Measurements from ENCODE around the gene EML3. TPM values are rescaled to one million over a fixed set of nuclear protein-coding genes. Genes with fewer than 3 reads are reported as not detected.
A peak's percentile ranks its signal among the peaks of the same experiment; 100 is the strongest.
"Not testable (repeated sequence)": the region's sequence is repeated elsewhere in the genome, so short reads cannot be mapped to it uniquely, and the experiment has no call there.

Gene EML3
- total RNA-seq, 1 experiment from 2014 or later, result 51.4 TPM

DNA sequence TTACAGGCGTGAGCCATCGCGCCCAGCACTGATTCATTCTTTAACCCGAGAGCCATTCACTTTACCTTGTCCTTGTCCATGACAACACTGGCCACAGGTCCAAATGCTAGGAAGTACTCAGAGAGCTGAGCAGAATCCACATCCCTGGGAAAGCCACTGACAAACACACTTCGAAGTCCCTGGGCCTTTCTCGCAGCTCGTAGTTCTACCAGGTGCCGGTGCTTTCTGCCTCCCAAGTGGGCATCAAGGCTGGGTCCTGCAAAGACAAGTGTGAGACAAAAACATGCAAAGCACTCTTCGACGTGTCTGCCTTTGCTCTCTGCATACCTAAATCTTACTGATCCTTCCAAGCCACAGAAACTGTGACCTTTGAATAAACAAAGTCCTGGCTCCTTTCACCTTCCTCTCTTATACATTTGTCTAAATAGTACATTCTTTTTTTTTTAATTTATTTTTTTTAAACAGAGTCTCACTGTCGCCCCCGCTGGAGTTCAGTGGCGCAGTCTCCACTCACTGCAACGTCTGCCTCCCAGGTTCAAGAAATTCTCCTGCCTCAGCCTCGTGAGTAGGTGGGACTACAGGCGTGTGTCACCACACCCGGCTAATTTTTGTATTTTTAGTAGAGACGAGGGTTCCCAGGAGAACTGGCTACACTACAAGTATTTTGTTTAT, 23.5 kb downstream of the EML3 start:
- no peak for DNase-seq
- H3K9me3 Mint-ChIP-seq (ENCODE audit: low read depth, unreplicated experiment), result no peaks in the 10 kb centered on the region
- no peak overlapping the region for H3K27ac Mint-ChIP-seq (ENCODE audit: unreplicated experiment)
- no peak overlapping the region for H3K4me3 Mint-ChIP-seq (ENCODE audit: low read depth, unreplicated experiment)
- no peaks in the 10 kb centered on the region for H3K27me3 Mint-ChIP-seq (ENCODE audit: unreplicated experiment)
- CTCF ChIA-PET, result no interaction called here
- peaks cover 46% of the 10 kb centered on the region for H3K36me3 Mint-ChIP-seq (ENCODE audit: insufficient read depth, unreplicated experiment)
- TF ChIP-seq, protein P1, sequence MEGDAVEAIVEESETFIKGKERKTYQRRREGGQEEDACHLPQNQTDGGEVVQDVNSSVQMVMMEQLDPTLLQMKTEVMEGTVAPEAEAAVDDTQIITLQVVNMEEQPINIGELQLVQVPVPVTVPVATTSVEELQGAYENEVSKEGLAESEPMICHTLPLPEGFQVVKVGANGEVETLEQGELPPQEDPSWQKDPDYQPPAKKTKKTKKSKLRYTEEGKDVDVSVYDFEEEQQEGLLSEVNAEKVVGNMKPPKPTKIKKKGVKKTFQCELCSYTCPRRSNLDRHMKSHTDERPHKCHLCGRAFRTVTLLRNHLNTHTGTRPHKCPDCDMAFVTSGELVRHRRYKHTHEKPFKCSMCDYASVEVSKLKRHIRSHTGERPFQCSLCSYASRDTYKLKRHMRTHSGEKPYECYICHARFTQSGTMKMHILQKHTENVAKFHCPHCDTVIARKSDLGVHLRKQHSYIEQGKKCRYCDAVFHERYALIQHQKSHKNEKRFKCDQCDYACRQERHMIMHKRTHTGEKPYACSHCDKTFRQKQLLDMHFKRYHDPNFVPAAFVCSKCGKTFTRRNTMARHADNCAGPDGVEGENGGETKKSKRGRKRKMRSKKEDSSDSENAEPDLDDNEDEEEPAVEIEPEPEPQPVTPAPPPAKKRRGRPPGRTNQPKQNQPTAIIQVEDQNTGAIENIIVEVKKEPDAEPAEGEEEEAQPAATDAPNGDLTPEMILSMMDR (IDR thresholded peaks at IDR 0.05; ENCODE audit: unreplicated experiment), result peak; percentile 16
- intact Hi-C loops (cut with micrococcal nuclease; ENCODE audit: unreplicated experiment), result no loop called here
- H3K4me1 Mint-ChIP-seq (ENCODE audit: low read depth, unreplicated experiment), result no peaks in the 10 kb centered on the region
- no TSS peak for BruUV-seq (replicated peaks)

DNA sequence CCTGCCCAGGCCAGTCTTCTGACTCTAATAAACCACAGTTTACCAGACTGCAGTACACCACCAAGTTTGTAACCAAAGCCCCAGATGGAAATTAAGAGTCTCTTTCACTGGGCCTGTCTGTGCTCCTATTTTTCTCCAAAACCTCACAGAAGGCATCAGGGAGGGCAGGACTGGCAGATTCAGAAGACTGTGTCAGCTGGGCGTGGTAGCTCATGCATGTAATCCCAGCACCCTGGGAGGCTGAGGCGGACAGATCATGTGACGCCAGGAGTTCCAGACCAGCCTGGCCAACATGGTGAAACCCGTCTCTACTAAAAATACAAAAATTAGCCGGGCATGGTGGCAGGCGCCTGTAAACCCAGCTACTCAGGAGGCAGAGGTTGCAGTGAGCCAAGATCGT, 27.2 kb downstream of the EML3 start:
- BruUV-seq (replicated peaks); H3K9me3 Mint-ChIP-seq (ENCODE audit: low read depth, unreplicated experiment); H3K27me3 Mint-ChIP-seq (ENCODE audit: unreplicated experiment); H3K4me1 Mint-ChIP-seq (ENCODE audit: low read depth, unreplicated experiment); DNase-seq; H3K4me3 Mint-ChIP-seq (ENCODE audit: low read depth, unreplicated experiment); H3K27ac Mint-ChIP-seq (ENCODE audit: unreplicated experiment); intact Hi-C loops (cut with micrococcal nuclease; ENCODE audit: unreplicated experiment): not testable (repeated sequence)
- CTCF ChIA-PET, result interaction anchor here (0.6 kb wide), 1 partner anchor 97 kb away, joined by 4 read pairs; no protein-coding TSS in a partner anchor
- peaks cover 21% of the 10 kb centered on the region for H3K36me3 Mint-ChIP-seq (ENCODE audit: insufficient read depth, unreplicated experiment)

DNA sequence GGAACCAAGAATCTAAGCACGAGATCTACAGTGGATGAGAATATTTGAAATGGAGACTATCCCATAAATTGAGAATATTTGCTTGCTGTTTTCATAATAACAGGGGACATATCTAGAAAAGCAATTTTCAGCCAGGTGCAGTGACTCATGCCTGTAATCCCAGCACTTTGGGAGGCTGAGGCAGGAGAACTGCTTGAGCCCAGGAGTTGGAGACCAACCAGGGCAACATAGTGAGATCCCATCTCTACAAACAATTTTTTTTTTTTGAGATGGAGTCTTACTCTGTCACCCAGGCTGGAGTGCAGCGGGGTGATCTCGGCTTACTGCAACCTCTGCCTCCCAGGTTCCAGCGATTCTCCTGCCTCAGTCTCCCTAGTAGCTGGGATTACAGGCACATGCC, 30.8 kb downstream of the EML3 start:
- DNase-seq; intact Hi-C loops (cut with micrococcal nuclease; ENCODE audit: unreplicated experiment); H3K27me3 Mint-ChIP-seq (ENCODE audit: unreplicated experiment); H3K4me1 Mint-ChIP-seq (ENCODE audit: low read depth, unreplicated experiment); BruUV-seq (replicated peaks); H3K27ac Mint-ChIP-seq (ENCODE audit: unreplicated experiment); H3K4me3 Mint-ChIP-seq (ENCODE audit: low read depth, unreplicated experiment); H3K9me3 Mint-ChIP-seq (ENCODE audit: low read depth, unreplicated experiment); CTCF ChIA-PET: not testable (repeated sequence)
- H3K36me3 Mint-ChIP-seq (ENCODE audit: insufficient read depth, unreplicated experiment), result peaks cover 27% of the 10 kb centered on the region

DNA sequence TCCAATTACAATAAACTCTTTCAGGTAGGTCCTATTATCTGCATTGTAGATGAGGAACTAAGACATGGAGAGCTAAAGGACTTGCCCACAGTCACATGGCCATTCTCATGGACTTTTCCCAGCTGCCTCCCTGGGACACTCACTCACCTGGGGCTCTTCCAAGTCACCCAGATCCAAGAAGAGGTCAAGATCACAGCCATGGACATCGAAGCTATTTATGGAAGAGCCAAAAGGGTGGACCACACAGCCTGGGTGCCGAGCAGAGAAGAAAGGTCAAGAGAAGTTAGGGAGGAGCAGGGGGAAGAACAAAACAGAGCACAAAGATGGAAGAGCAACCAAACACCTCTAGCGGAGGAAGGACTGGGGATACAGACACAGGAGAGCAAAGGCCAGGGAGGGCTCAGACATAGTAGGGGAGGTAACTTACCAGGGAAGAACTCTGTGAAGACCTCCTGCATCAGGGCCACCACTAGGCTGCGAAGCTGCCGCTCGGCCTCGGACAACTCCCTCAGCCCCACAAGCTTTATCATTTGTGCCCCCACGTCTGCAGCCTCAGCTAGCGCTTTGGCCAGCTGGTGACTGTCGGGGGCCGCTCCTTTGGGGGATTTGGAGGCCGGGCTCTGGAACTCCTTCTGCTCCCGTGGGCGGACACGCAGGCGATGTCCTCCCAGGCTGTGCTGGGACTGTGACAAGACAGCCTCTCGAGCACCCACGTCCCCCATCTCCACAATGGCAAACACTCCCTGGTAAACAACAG, 31.4 kb downstream of the EML3 start:
- no TSS peak for BruUV-seq (replicated peaks)
- intact Hi-C loops (cut with micrococcal nuclease; ENCODE audit: unreplicated experiment), result no loop called here
- DNase-seq, result no peak
- Mint-ChIP-seq H3K36me3 (ENCODE audit: insufficient read depth, unreplicated experiment) (peaks cover 23% of the 10 kb centered on the region), H3K27me3 (ENCODE audit: unreplicated experiment) (no peaks in the 10 kb centered on the region), H3K4me1 (ENCODE audit: low read depth, unreplicated experiment) (peaks cover 3% of the 10 kb centered on the region), H3K4me3 (ENCODE audit: low read depth, unreplicated experiment) (no peak overlapping the region), H3K9me3 (ENCODE audit: low read depth, unreplicated experiment) (no peaks in the 10 kb centered on the region), H3K27ac (ENCODE audit: unreplicated experiment) (no peak overlapping the region)
- CTCF ChIA-PET, result no interaction called here
- TF ChIP-seq, protein P1 (IDR thresholded peaks at IDR 0.05; ENCODE audit: unreplicated experiment), result no peak

DNA sequence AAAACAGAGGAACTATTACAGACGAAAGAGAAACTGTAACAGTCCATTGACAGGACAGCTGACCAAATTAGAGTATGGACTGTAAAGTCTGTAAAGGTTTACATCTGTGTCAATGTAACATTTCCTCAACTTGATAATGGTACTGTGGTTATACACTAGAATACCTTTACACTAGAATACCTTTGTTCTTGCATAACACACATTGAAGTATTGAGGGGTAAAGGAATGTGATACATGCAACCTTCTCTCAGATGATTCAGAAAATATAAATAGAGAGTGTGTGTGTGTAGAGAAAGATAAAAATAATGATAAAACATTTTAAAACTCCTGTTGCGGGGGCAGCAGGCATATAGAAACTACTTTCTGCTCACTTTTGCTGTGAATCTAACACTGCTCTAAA, 33.3 kb downstream of the EML3 start:
- Mint-ChIP-seq H3K9me3 (ENCODE audit: low read depth, unreplicated experiment) (no peaks in the 10 kb centered on the region), H3K27ac (ENCODE audit: unreplicated experiment) (no peak overlapping the region), H3K27me3 (ENCODE audit: unreplicated experiment) (no peaks in the 10 kb centered on the region), H3K4me3 (ENCODE audit: low read depth, unreplicated experiment) (no peak overlapping the region), H3K36me3 (ENCODE audit: insufficient read depth, unreplicated experiment) (peaks cover 39% of the 10 kb centered on the region), H3K4me1 (ENCODE audit: low read depth, unreplicated experiment) (peaks cover 22% of the 10 kb centered on the region)
- CTCF ChIA-PET, result no interaction called here
- no TSS peak for BruUV-seq (replicated peaks)
- intact Hi-C loops (cut with micrococcal nuclease; ENCODE audit: unreplicated experiment), result no loop called here
- no peak for DNase-seq
- TF ChIP-seq, protein P1 (IDR thresholded peaks at IDR 0.05; ENCODE audit: unreplicated experiment), result no peak

Data from Calu3 (cell line).